GM12891 (cell line): Measurements from ENCODE around the gene PSMD14.
A peak's percentile ranks its signal among the peaks of the same experiment; 100 is the strongest.

Experiments used
- DNase-seq: peaks from one replicate; pipeline ENCODE4 v3.0.0; 2011; ENCODE audit warnings: low spot score; ENCODE audit not compliant: insufficient read length
- FAIRE-seq: peaks from 2 replicates; lab custom pipeline; 2011; peaks lifted over from hg19 to GRCh38; lab: Jason Lieb, UNC
- PAX5 ChIP-seq: IDR thresholded peaks from 2 replicates; pipeline ENCODE4 v1.6.1; 2011; ENCODE audit warnings: low read length, moderate library complexity, mild to moderate bottlenecking; ENCODE audit not compliant: insufficient read depth, severe bottlenecking
- POLR2A ChIP-seq: IDR thresholded peaks from 2 replicates; pipeline ENCODE4 v1.6.1; 2011; ENCODE audit warnings: low read depth, low read length, control low read depth
- POLR2AphosphoS5 ChIP-seq: IDR thresholded peaks from 2 replicates; pipeline ENCODE4 v1.6.1; 2011; ENCODE audit warnings: low read depth, low read length, control low read depth
- POU2F2 ChIP-seq: IDR thresholded peaks from 2 replicates; pipeline ENCODE4 v1.6.1; 2011; ENCODE audit warnings: low read depth, mild to moderate bottlenecking, control low read depth, low read length, moderate library complexity
- SPI1 ChIP-seq: IDR thresholded peaks from 2 replicates; pipeline ENCODE4 v1.6.1; 2011; ENCODE audit warnings: low read depth, low read length, control low read depth
- TAF1 ChIP-seq: IDR thresholded peaks from 2 replicates; pipeline ENCODE4 v1.6.1; 2011; ENCODE audit warnings: low read depth, low read length, control low read depth

Gene PSMD14

DNA sequence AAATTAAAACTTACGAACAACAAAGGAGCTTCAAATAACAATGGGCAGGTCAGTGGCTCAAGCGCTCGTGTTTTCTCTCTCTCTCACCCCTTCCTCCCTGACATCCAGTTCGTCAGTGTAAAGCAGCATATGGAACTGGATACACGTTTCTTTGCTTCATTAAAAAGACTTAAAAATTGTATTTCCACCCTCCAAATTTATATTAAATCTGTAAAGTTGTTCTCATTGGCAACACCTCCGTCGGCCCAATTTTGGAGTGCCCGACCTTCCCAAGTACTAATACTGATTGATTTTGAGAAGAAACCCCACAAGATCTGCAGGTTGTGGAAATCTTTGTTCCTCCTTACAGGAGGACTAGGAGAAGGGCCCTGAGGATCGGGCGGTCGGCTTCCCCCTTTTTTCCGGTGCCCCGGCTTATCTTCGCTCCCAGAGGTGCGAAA, 110.1 kb downstream of the PSMD14 start:
- FAIRE-seq (no peak), DNase-seq (no peak)
- no peak for TF ChIP-seq POLR2AphosphoS5
- TF ChIP-seq SPI1 = no peak
- no peak for TF ChIP-seq POU2F2
- TF ChIP-seq POLR2A = no peak
- TF ChIP-seq PAX5 = no peak
- TF ChIP-seq TAF1 = no peak

GRCh38 chr2:161418715-161419637, 110.8 kb downstream of the PSMD14 start:
- peak; percentile 58 for FAIRE-seq
- TF ChIP-seq PAX5 = no peak
- no peak for TF ChIP-seq SPI1
- no peak for TF ChIP-seq POLR2AphosphoS5
- TF ChIP-seq POU2F2 = no peak
- DNase-seq = no peak

DNA sequence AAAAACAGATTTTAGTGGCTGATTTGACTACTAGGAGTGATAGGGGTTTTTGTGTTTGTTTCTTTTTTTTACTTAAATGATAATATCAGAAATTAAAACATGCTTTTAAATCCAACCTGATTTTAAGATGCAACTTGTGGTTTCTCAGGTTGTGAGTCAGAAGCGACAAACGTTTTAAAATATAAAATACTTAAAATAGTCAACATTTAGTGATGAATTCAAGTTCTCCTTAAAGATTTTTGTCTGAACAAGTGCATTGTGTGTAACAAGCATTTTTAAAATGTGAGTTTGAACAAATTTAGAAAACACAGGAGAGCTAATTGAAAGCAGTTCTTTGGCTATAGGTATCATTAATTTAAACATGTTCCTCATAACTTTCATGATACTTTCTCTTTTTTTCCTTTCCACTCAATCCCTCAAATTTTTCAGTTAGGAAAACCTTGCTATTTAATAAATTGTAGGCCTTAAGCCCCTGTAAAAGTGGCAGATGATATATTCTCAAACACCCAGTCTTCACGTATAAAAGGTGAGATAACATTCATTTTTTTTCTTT, 111.5 kb downstream of the PSMD14 start:
- TF ChIP-seq SPI1 = no peak
- no peak for DNase-seq
- FAIRE-seq = no peak

GRCh38 chr2:161420406-161421074, 112.3 kb downstream of the PSMD14 start:
- DNase-seq (no peak), FAIRE-seq (no peak)
- TF ChIP-seq POU2F2 (no peak), POLR2AphosphoS5 (no peak), TAF1 (no peak), PAX5 (no peak), POLR2A (no peak)

GRCh38 chr2:161421686-161422085, 113.5 kb downstream of the PSMD14 start:
- FAIRE-seq (no peak), DNase-seq (no peak)
- TF ChIP-seq PAX5 = no peak
- TF ChIP-seq POLR2A = no peak
- TF ChIP-seq POLR2AphosphoS5 = no peak
- no peak for TF ChIP-seq SPI1
- no peak for TF ChIP-seq TAF1
- TF ChIP-seq POU2F2 = no peak

DNA sequence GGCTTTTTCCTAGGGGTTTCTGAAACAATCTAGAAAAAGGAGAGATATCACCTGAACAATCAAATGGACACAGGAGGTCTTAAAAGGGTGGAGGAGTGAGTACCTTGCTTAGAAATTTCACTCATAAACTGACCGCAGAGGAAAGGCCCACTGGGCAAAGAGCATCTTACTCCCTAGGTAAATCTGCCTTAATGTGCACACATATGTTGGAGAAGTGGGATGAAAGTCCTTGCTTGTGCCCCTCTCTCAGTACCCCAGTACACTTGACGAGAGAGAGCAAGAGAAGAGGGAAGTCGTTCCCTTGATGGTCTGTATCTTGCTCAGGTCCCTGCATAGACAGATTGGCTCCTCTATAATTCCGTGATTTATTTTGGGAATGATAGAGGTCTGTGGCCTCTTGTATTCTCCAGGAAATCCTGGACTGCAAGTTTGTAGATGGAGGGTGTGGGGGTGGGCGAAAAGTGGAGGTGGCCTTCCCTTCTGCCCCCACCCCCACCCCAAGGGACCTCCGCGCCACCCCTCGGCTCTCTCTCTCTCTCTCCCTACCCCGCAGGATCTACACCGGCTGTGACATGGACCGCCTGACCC, 114.7 kb downstream of the PSMD14 start:
- no peak for TF ChIP-seq PAX5
- no peak for TF ChIP-seq POU2F2

DNA sequence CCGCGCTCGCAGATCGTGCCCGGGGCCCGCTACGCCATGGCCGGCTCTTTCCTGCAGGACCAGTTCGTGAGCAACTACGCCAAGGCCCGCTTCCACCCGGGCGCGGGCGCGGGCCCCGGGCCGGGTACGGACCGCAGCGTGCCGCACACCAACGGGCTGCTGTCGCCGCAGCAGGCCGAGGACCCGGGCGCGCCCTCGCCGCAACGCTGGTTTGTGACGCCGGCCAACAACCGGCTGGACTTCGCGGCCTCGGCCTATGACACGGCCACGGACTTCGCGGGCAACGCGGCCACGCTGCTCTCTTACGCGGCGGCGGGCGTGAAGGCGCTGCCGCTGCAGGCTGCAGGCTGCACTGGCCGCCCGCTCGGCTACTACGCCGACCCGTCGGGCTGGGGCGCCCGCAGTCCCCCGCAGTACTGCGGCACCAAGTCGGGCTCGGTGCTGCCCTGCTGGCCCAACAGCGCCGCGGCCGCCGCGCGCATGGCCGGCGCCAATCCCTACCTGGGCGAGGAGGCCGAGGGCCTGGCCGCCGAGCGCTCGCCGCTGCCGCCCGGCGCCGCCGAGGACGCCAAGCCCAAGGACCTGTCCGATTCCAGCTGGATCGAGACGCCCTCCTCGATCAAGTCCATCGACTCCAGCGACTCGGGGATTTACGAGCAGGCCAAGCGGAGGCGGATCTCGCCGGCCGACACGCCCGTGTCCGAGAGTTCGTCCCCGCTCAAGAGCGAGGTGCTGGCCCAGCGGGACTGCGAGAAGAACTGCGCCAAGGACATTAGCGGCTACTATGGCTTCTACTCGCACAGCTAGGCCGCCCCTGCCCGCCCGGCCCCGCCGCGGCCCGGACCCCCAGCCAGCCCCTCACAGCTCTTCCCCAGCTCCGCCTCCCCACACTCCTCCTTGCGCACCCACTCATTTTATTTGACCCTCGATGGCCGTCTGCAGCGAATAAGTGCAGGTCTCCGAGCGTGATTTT, 115.5 kb downstream of the PSMD14 start:
- FAIRE-seq (peak; percentile 57), DNase-seq (no peak)
- TF ChIP-seq POLR2A = no peak
- no peak for TF ChIP-seq POLR2AphosphoS5
- TF ChIP-seq POU2F2 = no peak
- no peak for TF ChIP-seq TAF1
- TF ChIP-seq SPI1 = no peak
- TF ChIP-seq PAX5 = no peak

More for the DNA sequence above, 114.7 kb downstream of the PSMD14 start:
- DNase-seq = no peak
- FAIRE-seq = no peak

DNA sequence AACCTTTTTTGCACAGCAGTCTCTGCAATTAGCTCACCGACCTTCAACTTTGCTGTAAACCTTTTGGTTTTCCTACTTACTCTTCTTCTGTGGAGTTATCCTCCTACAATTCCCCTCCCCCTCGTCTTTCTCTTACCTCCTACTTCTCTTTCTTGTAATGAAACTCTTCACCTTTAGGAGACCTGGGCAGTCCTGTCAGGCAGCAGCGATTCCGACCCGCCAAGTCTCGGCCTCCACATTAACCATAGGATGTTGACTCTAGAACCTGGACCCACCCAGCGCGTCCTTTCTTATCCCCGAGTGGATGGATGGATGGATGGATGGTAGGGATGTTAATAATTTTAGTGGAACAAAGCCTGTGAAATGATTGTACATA, 116.2 kb downstream of the PSMD14 start:
- TF ChIP-seq POLR2AphosphoS5 (no peak), POLR2A (no peak), PAX5 (no peak), SPI1 (no peak), TAF1 (no peak), POU2F2 (no peak)
- FAIRE-seq = no peak
- no peak for DNase-seq
